Measurements from ENCODE around the gene PALMD. TPM values are rescaled to one million over a fixed set of nuclear protein-coding genes. Genes with fewer than 3 reads are reported as not detected.

Gene PALMD
- total RNA-seq, 1 experiment from 2014 or later = 19.2 TPM

DNA sequence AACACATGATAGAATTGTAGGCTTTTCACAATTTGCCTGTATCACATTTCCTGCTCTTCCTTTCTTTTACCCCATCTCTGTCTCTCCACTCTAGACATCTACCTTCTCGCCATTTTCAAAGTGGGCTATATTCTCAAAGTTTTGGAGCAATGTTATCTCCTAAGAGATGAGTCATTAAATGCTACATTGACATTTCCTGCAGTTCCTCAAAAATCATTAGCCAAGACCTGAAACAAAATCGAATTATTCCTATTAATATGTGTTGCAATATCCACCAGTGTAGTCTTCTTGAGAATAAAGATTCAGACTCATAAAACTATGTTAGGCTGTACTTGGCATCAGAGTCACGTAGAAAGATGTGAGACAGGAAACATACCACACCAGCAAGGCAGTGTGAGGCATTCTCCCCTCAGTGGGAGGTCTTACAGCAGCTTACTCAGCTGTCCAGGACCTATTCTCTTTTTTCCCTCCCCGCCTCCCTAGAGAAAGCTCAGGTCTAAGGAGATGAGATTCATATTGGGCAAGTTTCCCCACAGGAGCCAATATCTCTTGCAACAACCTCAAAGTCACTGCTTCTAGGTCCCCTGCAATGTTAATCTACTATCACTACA, 81.8 kb downstream of the PALMD start:
- TF ChIP-seq, protein P1, sequence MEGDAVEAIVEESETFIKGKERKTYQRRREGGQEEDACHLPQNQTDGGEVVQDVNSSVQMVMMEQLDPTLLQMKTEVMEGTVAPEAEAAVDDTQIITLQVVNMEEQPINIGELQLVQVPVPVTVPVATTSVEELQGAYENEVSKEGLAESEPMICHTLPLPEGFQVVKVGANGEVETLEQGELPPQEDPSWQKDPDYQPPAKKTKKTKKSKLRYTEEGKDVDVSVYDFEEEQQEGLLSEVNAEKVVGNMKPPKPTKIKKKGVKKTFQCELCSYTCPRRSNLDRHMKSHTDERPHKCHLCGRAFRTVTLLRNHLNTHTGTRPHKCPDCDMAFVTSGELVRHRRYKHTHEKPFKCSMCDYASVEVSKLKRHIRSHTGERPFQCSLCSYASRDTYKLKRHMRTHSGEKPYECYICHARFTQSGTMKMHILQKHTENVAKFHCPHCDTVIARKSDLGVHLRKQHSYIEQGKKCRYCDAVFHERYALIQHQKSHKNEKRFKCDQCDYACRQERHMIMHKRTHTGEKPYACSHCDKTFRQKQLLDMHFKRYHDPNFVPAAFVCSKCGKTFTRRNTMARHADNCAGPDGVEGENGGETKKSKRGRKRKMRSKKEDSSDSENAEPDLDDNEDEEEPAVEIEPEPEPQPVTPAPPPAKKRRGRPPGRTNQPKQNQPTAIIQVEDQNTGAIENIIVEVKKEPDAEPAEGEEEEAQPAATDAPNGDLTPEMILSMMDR (IDR thresholded peaks at IDR 0.05; ENCODE audit: unreplicated experiment) = no peak
- Mint-ChIP-seq H3K36me3 (ENCODE audit: insufficient read depth, unreplicated experiment) (peaks cover 7% of the 10 kb centered on the region), H3K9me3 (ENCODE audit: low read depth, unreplicated experiment) (no peaks in the 10 kb centered on the region), H3K4me1 (ENCODE audit: low read depth, unreplicated experiment) (peaks cover 8% of the 10 kb centered on the region), H3K4me3 (ENCODE audit: low read depth, unreplicated experiment) (no peak overlapping the region), H3K27me3 (ENCODE audit: unreplicated experiment) (no peaks in the 10 kb centered on the region), H3K27ac (ENCODE audit: unreplicated experiment) (no peak overlapping the region)
- intact Hi-C loops (cut with micrococcal nuclease; ENCODE audit: unreplicated experiment) = no loop called here
- BruUV-seq (replicated peaks) = no TSS peak
- CTCF ChIA-PET = no interaction called here
- DNase-seq = no peak

DNA sequence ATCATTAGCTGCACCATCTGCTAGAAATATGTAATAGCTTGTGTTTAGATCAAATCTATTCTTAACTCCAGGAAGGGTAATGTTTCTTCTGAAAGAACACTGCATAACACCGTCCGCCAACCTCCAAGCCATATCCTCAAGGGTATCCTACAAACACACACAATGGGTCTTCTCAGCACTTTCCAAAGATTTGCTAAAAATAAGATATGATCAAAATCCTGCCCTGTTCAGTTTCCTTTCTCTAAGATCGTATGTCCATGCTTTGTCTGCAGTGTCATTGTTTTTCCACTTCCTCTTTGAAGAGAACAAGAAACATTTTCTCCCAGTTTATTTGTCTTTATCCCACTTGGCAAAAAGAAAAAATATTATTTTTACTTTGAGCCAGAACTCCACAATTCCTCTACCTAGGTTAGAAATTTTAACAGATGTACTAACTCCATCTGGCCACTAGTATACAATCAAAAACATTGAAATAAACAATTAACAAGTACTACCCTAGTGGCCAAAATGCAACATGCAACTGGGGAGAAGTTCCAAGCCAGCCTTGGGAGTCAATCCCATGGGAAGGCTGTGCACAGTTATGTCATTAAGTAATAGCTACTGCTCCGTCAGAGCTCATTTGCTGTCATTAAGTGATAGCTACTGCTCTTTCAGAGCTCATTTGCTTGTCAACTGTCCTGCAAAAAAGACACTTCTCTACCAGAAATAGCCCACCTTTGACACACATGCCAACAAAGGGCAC, 82.8 kb downstream of the PALMD start:
- Mint-ChIP-seq H3K9me3 (ENCODE audit: low read depth, unreplicated experiment) (no peaks in the 10 kb centered on the region), H3K36me3 (ENCODE audit: insufficient read depth, unreplicated experiment) (peaks cover 7% of the 10 kb centered on the region), H3K4me1 (ENCODE audit: low read depth, unreplicated experiment) (peaks cover 8% of the 10 kb centered on the region), H3K27me3 (ENCODE audit: unreplicated experiment) (no peaks in the 10 kb centered on the region), H3K27ac (ENCODE audit: unreplicated experiment) (no peak overlapping the region), H3K4me3 (ENCODE audit: low read depth, unreplicated experiment) (no peak overlapping the region)
- no peak for DNase-seq
- no TSS peak for BruUV-seq (replicated peaks)
- CTCF ChIA-PET = no interaction called here
- intact Hi-C loops (cut with micrococcal nuclease; ENCODE audit: unreplicated experiment) = no loop called here
- TF ChIP-seq, protein P1 (IDR thresholded peaks at IDR 0.05; ENCODE audit: unreplicated experiment) = peak; percentile 16

DNA sequence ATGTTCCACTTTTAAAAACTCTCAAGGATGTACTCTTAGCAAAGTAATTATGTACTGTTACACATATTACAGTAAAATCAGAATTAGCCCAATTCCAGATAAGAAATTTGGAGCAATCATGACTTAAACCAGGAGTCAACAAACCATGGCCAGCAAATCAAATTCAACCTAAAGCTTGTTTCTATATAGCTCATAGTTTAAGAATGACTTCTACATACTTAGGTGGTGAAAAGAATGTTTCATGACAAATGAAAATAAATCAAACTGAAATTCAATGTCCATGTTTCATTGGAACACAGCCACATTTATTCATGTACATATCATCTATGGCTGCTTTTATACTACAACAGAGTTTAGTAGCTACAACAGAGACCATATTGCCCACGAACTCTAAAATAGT, 85.5 kb downstream of the PALMD start:
- no peak for DNase-seq
- H3K9me3 Mint-ChIP-seq (ENCODE audit: low read depth, unreplicated experiment) = no peaks in the 10 kb centered on the region
- intact Hi-C loops (cut with micrococcal nuclease; ENCODE audit: unreplicated experiment) = no loop called here
- H3K4me1 Mint-ChIP-seq (ENCODE audit: low read depth, unreplicated experiment) = peaks cover 8% of the 10 kb centered on the region
- no TSS peak for BruUV-seq (replicated peaks)
- no peak overlapping the region for H3K4me3 Mint-ChIP-seq (ENCODE audit: low read depth, unreplicated experiment)
- peaks cover 11% of the 10 kb centered on the region for H3K36me3 Mint-ChIP-seq (ENCODE audit: insufficient read depth, unreplicated experiment)
- CTCF ChIA-PET = no interaction called here
- TF ChIP-seq, protein P1 (IDR thresholded peaks at IDR 0.05; ENCODE audit: unreplicated experiment) = no peak
- no peak overlapping the region for H3K27ac Mint-ChIP-seq (ENCODE audit: unreplicated experiment)
- H3K27me3 Mint-ChIP-seq (ENCODE audit: unreplicated experiment) = no peaks in the 10 kb centered on the region

DNA sequence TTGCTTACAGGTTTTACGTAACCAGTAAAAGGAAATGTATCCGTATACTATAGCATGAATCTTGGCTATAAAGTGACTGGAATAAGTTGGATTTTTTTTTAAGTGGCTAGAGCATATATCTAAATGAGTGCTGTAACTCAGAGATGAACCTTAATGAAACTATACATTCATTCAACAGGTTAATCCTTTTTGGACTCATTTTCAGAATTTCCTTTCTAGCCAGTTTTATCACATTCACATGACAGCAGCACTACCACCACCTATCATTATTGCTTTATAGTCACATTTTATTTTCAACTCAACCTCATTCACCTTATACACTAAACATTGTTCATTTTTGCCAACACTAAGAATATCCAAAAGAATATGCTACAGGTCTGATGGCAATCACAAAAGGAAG, 89.9 kb downstream of the PALMD start:
- intact Hi-C loops (cut with micrococcal nuclease; ENCODE audit: unreplicated experiment) = no loop called here
- TF ChIP-seq, protein P1 (IDR thresholded peaks at IDR 0.05; ENCODE audit: unreplicated experiment) = no peak
- Mint-ChIP-seq H3K4me3 (ENCODE audit: low read depth, unreplicated experiment) (no peak overlapping the region), H3K9me3 (ENCODE audit: low read depth, unreplicated experiment) (no peaks in the 10 kb centered on the region), H3K27me3 (ENCODE audit: unreplicated experiment) (no peaks in the 10 kb centered on the region), H3K36me3 (ENCODE audit: insufficient read depth, unreplicated experiment) (peaks cover 16% of the 10 kb centered on the region), H3K4me1 (ENCODE audit: low read depth, unreplicated experiment) (peaks cover 6% of the 10 kb centered on the region), H3K27ac (ENCODE audit: unreplicated experiment) (no peak overlapping the region)
- BruUV-seq (replicated peaks) = no TSS peak
- CTCF ChIA-PET = no interaction called here
- no peak for DNase-seq
